ENCODE data around the gene GPM6B. TPM values are rescaled to one million over a fixed set of nuclear protein-coding genes. Genes with fewer than 3 reads are reported as not detected.
"Not testable (repeated sequence)": the region's sequence is repeated elsewhere in the genome, so short reads cannot be mapped to it uniquely, and the experiment has no call there.

GPM6B gene
- total RNA-seq, 1 experiment from 2014 or later, result 1.6 TPM

GRCh38 chrX:13732246-13733067, 84.4 kb downstream of the GPM6B start:
- DNase-seq (ENCODE audit: low read depth), result no peak

GRCh38 chrX:13730523-13730922, 86.4 kb downstream of the GPM6B start:
- not testable (repeated sequence) for DNase-seq (ENCODE audit: low read depth)

- DNase-seq (ENCODE audit: low read depth), result not testable (repeated sequence)
Measured at GRCh38 chrX:13726583-13726982, 90.3 kb downstream of the GPM6B start.

GRCh38 chrX:13724878-13725277, 92.0 kb downstream of the GPM6B start:
- not testable (repeated sequence) for DNase-seq (ENCODE audit: low read depth)

- no peak for DNase-seq (ENCODE audit: low read depth)
Measured at GRCh38 chrX:13721819-13722519, 94.9 kb downstream of the GPM6B start.

- DNase-seq (ENCODE audit: low read depth), result no peak
Measured at GRCh38 chrX:13721371-13721770, 95.5 kb downstream of the GPM6B start.

Other genes starting within 250 kb of the GPM6B start
- gene EGFL6, start 247.5 kb downstream of the GPM6B start, total RNA-seq (2014; rRNA removed; shearing (Covaris generic)), result not detected in 2 replicates
- gene TCEANC, start 164.0 kb downstream of the GPM6B start, total RNA-seq (2014; rRNA removed; shearing (Covaris generic)), result 0.29 and 0.77 TPM in 2 replicates
- gene RAB9A, start 128.0 kb downstream of the GPM6B start, total RNA-seq (2014; rRNA removed; shearing (Covaris generic)), result 15.9 and 17.1 TPM in 2 replicates
- gene TRAPPC2, start 82.5 kb downstream of the GPM6B start, total RNA-seq (2014; rRNA removed; shearing (Covaris generic)), result 8.6 and 10.4 TPM in 2 replicates
- gene OFD1, start 82.3 kb downstream of the GPM6B start, total RNA-seq (2014; rRNA removed; shearing (Covaris generic)), result 5.6 and 5.9 TPM in 2 replicates
- gene GEMIN8, start 212.8 kb upstream of the GPM6B start, total RNA-seq (2014; rRNA removed; shearing (Covaris generic)), result 10.5 and 10.7 TPM in 2 replicates

Measured in HT1080 (cell line).